ENCODE results near the gene MAPK13.

DNA sequence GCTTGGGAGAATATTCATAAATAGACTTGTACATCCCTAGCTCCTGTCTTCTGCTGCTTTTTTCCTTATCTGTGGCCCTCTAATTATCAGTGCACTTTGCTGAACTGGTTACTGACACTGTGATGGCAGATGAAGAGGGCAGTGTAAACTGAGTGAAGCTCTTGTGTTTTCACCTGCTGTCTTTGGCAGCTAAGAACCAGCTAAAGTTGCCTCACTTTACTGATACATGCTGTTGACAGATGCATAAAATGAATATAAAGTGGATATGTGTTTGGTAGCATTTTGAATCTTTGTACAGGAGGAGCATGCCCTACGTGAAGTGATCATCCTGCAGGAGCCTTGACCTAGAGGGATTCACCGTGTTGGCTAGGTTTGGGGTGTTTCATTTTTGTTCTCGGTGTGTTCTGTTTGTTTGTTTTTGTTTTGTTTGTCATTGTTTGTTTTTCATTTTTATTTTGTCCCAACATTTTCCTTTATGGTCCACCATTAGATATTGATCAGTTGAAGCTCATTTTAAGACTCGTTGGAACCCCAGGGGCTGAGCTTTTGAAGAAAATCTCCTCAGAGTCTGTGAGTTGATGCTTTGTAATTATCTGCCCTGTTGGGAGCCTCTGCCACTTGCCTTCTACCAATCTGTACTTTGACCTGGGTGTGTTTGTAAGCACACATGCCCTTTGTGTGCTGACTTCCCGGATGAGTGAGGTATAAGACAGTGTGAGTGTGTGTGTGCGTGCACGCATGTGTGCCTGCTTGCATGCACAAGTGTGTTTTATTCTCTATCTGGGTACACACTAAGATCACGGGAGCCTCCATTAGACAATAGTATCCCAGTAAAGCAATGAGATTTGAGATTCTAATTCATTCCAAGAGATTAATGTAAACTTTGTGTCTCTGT, 34.6 kb upstream of the MAPK13 start:
- TF ChIP-seq GABPA (IDR thresholded peaks at IDR 0.05 in 1 of 2, conservative IDR thresholded peaks at IDR 0.05 in 1 of 2) (peak in 1 of 2 donors; percentile 21), RAD21 (IDR thresholded peaks at IDR 0.05) (peak; percentile 29 to 62), JUND (IDR thresholded peaks at IDR 0.05) (peak; percentile 83 to 92)
- TF ChIP-seq, protein P1, sequence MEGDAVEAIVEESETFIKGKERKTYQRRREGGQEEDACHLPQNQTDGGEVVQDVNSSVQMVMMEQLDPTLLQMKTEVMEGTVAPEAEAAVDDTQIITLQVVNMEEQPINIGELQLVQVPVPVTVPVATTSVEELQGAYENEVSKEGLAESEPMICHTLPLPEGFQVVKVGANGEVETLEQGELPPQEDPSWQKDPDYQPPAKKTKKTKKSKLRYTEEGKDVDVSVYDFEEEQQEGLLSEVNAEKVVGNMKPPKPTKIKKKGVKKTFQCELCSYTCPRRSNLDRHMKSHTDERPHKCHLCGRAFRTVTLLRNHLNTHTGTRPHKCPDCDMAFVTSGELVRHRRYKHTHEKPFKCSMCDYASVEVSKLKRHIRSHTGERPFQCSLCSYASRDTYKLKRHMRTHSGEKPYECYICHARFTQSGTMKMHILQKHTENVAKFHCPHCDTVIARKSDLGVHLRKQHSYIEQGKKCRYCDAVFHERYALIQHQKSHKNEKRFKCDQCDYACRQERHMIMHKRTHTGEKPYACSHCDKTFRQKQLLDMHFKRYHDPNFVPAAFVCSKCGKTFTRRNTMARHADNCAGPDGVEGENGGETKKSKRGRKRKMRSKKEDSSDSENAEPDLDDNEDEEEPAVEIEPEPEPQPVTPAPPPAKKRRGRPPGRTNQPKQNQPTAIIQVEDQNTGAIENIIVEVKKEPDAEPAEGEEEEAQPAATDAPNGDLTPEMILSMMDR (IDR thresholded peaks at IDR 0.05; ENCODE audit: low read depth, low read length, missing input control), result no peak
- TF ChIP-seq, protein P2, sequence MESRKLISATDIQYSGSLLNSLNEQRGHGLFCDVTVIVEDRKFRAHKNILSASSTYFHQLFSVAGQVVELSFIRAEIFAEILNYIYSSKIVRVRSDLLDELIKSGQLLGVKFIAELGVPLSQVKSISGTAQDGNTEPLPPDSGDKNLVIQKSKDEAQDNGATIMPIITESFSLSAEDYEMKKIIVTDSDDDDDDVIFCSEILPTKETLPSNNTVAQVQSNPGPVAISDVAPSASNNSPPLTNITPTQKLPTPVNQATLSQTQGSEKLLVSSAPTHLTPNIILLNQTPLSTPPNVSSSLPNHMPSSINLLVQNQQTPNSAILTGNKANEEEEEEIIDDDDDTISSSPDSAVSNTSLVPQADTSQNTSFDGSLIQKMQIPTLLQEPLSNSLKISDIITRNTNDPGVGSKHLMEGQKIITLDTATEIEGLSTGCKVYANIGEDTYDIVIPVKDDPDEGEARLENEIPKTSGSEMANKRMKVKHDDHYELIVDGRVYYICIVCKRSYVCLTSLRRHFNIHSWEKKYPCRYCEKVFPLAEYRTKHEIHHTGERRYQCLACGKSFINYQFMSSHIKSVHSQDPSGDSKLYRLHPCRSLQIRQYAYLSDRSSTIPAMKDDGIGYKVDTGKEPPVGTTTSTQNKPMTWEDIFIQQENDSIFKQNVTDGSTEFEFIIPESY (IDR thresholded peaks at IDR 0.05), result peak; percentile 97
- TF ChIP-seq, protein P3, sequence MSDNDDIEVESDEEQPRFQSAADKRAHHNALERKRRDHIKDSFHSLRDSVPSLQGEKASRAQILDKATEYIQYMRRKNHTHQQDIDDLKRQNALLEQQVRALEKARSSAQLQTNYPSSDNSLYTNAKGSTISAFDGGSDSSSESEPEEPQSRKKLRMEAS (IDR thresholded peaks at IDR 0.05), result peak; percentile 91

Measured in liver (tissue), 3 donors.